Measurements from ENCODE around the gene COL11A1. TPM values are rescaled to one million over a fixed set of nuclear protein-coding genes. Genes with fewer than 3 reads are reported as not detected.

COL11A1 gene
- total RNA-seq, 4 donors from 2014 or later = 9.8 to 24.3 (median 12.8) TPM

- Histone ChIP-seq H3K27me3 (no peaks in the 10 kb centered on the region), H3K36me3 (no peaks in the 10 kb centered on the region), H3K4me1 (no peaks in the 10 kb centered on the region), H3K4me3 (no peak overlapping the region), H3K27ac (no peak overlapping the region), H3K9me3 (peaks cover 0 to 15% (median 0%) of the 10 kb centered on the region in 4 donors)
- 68 to 71% methylated on average over 2 of the region's 2 CpGs for WGBS, 2 donors
- DNase-seq (ENCODE audit: low spot score in 2 of 2) = no peak
- no peak for TF ChIP-seq POLR2A (IDR thresholded peaks at IDR 0.05)
- TF ChIP-seq EP300 (IDR thresholded peaks at IDR 0.05) = no peak
- TF ChIP-seq, protein P1, sequence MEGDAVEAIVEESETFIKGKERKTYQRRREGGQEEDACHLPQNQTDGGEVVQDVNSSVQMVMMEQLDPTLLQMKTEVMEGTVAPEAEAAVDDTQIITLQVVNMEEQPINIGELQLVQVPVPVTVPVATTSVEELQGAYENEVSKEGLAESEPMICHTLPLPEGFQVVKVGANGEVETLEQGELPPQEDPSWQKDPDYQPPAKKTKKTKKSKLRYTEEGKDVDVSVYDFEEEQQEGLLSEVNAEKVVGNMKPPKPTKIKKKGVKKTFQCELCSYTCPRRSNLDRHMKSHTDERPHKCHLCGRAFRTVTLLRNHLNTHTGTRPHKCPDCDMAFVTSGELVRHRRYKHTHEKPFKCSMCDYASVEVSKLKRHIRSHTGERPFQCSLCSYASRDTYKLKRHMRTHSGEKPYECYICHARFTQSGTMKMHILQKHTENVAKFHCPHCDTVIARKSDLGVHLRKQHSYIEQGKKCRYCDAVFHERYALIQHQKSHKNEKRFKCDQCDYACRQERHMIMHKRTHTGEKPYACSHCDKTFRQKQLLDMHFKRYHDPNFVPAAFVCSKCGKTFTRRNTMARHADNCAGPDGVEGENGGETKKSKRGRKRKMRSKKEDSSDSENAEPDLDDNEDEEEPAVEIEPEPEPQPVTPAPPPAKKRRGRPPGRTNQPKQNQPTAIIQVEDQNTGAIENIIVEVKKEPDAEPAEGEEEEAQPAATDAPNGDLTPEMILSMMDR (IDR thresholded peaks at IDR 0.05) = no peak
These were observed 255.7 kb downstream of the COL11A1 start for GRCh38 chr1:102852613-102853012.

DNA sequence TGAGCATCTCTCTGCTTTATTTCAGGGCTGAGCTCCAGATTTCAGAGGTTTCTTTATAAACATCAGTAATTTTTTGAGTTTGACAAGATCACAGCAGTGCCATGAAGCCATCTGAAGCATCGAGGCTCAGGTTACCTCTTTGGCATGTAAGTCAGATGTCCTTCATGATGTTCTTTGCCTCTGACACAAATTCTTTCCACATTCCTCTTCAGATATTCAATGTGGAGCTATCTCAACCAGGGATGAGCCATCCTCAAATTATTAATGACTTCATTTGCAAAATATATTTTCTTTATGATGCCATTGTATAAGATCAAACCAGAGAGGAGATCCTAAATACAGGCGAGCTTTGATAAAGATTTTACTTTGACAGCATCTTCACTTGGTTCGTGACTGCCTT is 256.7 kb downstream of the COL11A1 start:
- TF ChIP-seq, protein P1 (IDR thresholded peaks at IDR 0.05) = no peak
- TF ChIP-seq POLR2A (IDR thresholded peaks at IDR 0.05) (no peak), EP300 (IDR thresholded peaks at IDR 0.05) (no peak)
- H3K4me3 ChIP-seq = no peak overlapping the region
- DNase-seq (ENCODE audit: low spot score in 2 of 2) = no peak
- H3K27ac ChIP-seq = no peak overlapping the region
- 93 to 95% methylated on average over 3 of the region's 3 CpGs for WGBS, 2 donors
- H3K27me3 ChIP-seq = no peaks in the 10 kb centered on the region
- peaks cover 0 to 15% (median 0%) of the 10 kb centered on the region in 4 donors for H3K9me3 ChIP-seq
- H3K4me1 ChIP-seq = no peaks in the 10 kb centered on the region
- H3K36me3 ChIP-seq = no peaks in the 10 kb centered on the region

DNA sequence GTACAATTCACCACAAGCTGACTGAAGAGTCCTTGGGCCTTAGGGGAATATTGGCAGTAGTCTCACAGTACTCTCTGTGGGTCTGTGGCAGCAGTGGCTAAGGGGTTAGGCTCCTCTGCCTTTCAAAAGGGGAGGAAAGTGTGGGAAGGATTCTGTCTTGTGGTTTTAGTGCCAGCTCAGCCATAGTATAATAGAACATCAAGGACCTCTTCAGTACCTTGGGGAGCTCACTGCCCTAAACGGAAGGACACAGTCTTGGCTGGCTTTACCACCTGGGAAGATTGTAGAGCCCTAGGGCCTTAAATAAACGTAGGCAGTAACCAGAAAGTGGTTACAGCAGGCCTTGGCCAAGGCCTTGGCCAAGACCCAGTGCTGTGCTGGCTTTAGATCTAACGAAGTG is 265.7 kb downstream of the COL11A1 start:
- no peaks in the 10 kb centered on the region for H3K36me3 ChIP-seq
- no peaks in the 10 kb centered on the region for H3K4me1 ChIP-seq
- 44 to 64% methylated on average over 3 of the region's 3 CpGs for WGBS, 2 donors
- H3K27ac ChIP-seq = no peak overlapping the region
- no peak overlapping the region for H3K4me3 ChIP-seq
- no peak for DNase-seq (ENCODE audit: low spot score in 2 of 2)
- peaks cover 0 to under 1% (median 0%) of the 10 kb centered on the region in 4 donors for H3K9me3 ChIP-seq
- no peaks in the 10 kb centered on the region for H3K27me3 ChIP-seq
- TF ChIP-seq EP300 (IDR thresholded peaks at IDR 0.05) (no peak), POLR2A (IDR thresholded peaks at IDR 0.05) (no peak)
- TF ChIP-seq, protein P1 (IDR thresholded peaks at IDR 0.05) = no peak

- no peak overlapping the region for H3K4me3 ChIP-seq
- no peak for DNase-seq (ENCODE audit: low spot score in 2 of 2)
- TF ChIP-seq, protein P1 (IDR thresholded peaks at IDR 0.05) = no peak
- no peak for TF ChIP-seq EP300 (IDR thresholded peaks at IDR 0.05)
- TF ChIP-seq POLR2A (IDR thresholded peaks at IDR 0.05) = no peak
- H3K27me3 ChIP-seq = no peaks in the 10 kb centered on the region
- H3K4me1 ChIP-seq = no peaks in the 10 kb centered on the region
- H3K36me3 ChIP-seq = no peaks in the 10 kb centered on the region
- no peaks in the 10 kb centered on the region for H3K9me3 ChIP-seq
- H3K27ac ChIP-seq = no peak overlapping the region
- WGBS, 2 donors = 75 to 77% methylated on average over 5 of the region's 5 CpGs
These were observed 267.6 kb downstream of the COL11A1 start for GRCh38 chr1:102840741-102841140.

DNA sequence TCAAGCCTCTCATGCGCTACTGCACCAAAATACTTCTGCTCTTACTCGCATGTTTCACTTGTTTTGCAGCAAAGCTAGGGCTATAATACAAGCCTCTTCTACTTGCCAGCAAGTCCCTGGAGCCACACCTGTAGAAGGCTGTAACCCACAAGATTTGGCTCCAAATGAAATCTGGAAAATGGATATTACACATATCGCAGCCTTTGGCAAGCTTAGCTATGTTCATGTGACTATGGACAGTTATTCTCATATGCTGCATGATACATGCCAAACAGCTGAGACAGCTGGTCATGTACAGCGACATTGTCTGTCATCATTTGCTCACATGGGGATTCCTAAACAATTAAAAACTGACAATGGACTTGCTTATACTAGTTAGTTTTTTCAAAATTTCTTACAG is 270.3 kb downstream of the COL11A1 start:
- 76 to 89% methylated on average over 4 of the region's 4 CpGs for WGBS, 2 donors
- no peaks in the 10 kb centered on the region for H3K9me3 ChIP-seq
- no peaks in the 10 kb centered on the region for H3K4me1 ChIP-seq
- TF ChIP-seq EP300 (IDR thresholded peaks at IDR 0.05) = no peak
- TF ChIP-seq, protein P1 (IDR thresholded peaks at IDR 0.05) = no peak
- no peak for TF ChIP-seq POLR2A (IDR thresholded peaks at IDR 0.05)
- H3K27ac ChIP-seq = no peak overlapping the region
- no peaks in the 10 kb centered on the region for H3K27me3 ChIP-seq
- DNase-seq (ENCODE audit: low spot score in 2 of 2) = no peak
- H3K36me3 ChIP-seq = no peaks in the 10 kb centered on the region
- no peak overlapping the region for H3K4me3 ChIP-seq
